ENCODE data around the gene SLC24A3.

SLC24A3 gene

DNA sequence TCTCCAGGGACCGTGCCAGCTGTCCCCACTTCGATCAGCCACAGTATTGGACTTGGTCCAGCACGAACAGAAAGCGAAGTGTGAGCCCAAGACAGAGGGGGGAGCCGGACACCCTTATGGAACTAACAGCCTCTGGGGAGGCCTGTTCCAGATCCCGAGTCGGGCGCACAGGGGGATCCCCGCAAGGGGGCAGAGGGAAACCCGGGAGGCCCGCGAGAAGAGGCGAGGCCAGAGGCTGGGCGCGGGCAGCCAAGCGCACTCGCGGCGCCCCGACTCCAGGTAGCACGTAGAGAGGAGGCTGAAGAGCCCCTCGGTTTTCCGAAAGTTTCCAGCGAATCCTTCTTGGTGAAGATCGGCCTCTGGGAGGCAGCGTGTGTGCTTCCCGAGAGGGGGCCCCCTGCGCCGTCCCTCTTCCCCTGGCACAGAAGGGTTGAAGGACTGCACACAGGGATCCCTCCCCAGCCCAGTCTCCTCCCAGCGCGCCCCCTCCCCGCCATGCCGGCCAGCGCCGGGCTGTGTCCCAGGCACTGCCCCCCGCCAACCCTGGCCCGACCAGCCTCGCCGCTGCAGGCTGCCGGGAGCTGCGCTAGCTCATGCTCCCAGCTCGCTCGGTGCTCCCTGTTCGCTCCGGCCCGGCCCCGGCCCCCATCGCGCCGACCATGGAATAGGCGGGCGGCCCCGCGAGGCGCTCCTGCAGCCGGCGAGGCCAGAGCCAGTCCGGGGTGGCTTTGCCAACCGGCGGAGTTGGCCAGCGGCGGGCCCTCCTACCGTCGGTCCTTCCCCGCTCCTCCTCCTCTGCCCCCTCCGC is 577 bp upstream of the SLC24A3 start:
- peaks cover 19% of the 10 kb centered on the region for H3K4me1 ChIP-seq (ENCODE audit: insufficient read depth, low read length)
- WGBS = 8% methylated on average over 58 of the region's 66 CpGs

GRCh38 chr20:19212821-19213502 is 520 bp downstream of the SLC24A3 start:
- Histone ChIP-seq H3K9me3 (ENCODE audit: insufficient read depth, low read depth, low read length) (no peaks in the 10 kb centered on the region), H3K9ac (ENCODE audit: low read depth, low read length) (no peak overlapping the region), H3K4me3 (ENCODE audit: low read length) (peak overlapping the region; percentile 57), H3K27me3 (ENCODE audit: insufficient read depth, low read length) (peaks cover 45% of the 10 kb centered on the region), H3K4me1 (ENCODE audit: insufficient read depth, low read length) (peaks cover 9% of the 10 kb centered on the region), H3K36me3 (ENCODE audit: insufficient read depth, low read length) (no peaks in the 10 kb centered on the region), H3K27ac (ENCODE audit: low read depth, low read length) (no peak overlapping the region)
- 6% methylated on average over 58 of the region's 58 CpGs for WGBS

More for the DNA sequence above, 577 bp upstream of the SLC24A3 start:
- Histone ChIP-seq H3K9me3 (ENCODE audit: insufficient read depth, low read depth, low read length) (no peaks in the 10 kb centered on the region), H3K9ac (ENCODE audit: low read depth, low read length) (peak overlapping the region; percentile 21; the same call in 1 of the 2 replicates), H3K27me3 (ENCODE audit: insufficient read depth, low read length) (peaks cover 45% of the 10 kb centered on the region), H3K4me3 (ENCODE audit: low read length) (peak overlapping the region; percentile 57), H3K27ac (ENCODE audit: low read depth, low read length) (no peak overlapping the region), H3K36me3 (ENCODE audit: insufficient read depth, low read length) (no peaks in the 10 kb centered on the region)

DNA sequence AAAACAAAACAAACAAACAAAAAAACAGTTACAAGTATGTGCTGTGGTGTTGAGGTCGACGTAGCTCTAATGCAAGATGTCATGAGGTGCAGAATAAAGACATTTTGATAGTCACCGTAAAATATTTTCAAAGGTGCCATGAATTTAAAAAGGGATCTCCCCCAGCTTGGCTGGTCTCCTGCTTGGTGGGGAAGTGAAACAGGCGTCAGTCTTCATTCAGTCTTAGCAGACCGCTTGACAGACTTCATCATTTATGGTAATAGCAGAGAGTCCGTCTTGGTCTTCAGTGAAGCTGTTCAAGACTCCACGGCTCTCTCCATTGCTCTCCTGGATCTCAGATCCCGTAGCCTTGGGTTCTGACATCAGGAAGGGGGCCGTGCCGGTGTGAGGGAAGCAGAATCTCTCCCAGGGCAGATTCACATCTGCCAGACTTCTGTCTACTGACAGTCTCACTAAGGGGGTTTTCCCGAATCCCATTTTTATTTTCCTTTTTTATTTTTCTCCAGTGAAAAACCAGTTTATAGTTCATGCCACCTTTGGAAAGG is 1.6 kb downstream of the SLC24A3 start:
- H3K27ac ChIP-seq (ENCODE audit: low read depth, low read length) = no peak overlapping the region
- H3K9me3 ChIP-seq (ENCODE audit: insufficient read depth, low read depth, low read length) = no peaks in the 10 kb centered on the region
- H3K4me1 ChIP-seq (ENCODE audit: insufficient read depth, low read length) = peaks cover 5% of the 10 kb centered on the region; the same call in 1 of the 2 replicates
- H3K9ac ChIP-seq (ENCODE audit: low read depth, low read length) = no peak overlapping the region
- H3K36me3 ChIP-seq (ENCODE audit: insufficient read depth, low read length) = no peaks in the 10 kb centered on the region
- 87% methylated on average over 11 of the region's 11 CpGs for WGBS
- peaks cover 45% of the 10 kb centered on the region for H3K27me3 ChIP-seq (ENCODE audit: insufficient read depth, low read length)
- no peak overlapping the region for H3K4me3 ChIP-seq (ENCODE audit: low read length)

- Histone ChIP-seq H3K9ac (ENCODE audit: low read depth, low read length) (no peak overlapping the region), H3K36me3 (ENCODE audit: insufficient read depth, low read length) (no peaks in the 10 kb centered on the region), H3K4me1 (ENCODE audit: insufficient read depth, low read length) (no peaks in the 10 kb centered on the region), H3K4me3 (ENCODE audit: low read length) (no peak overlapping the region), H3K9me3 (ENCODE audit: insufficient read depth, low read depth, low read length) (no peaks in the 10 kb centered on the region), H3K27me3 (ENCODE audit: insufficient read depth, low read length) (peaks cover 20% of the 10 kb centered on the region), H3K27ac (ENCODE audit: low read depth, low read length) (no peak overlapping the region)
- WGBS = 91% methylated on average over 2 of the region's 2 CpGs
Measured at GRCh38 chr20:19218411-19218810, 6.0 kb downstream of the SLC24A3 start.

DNA sequence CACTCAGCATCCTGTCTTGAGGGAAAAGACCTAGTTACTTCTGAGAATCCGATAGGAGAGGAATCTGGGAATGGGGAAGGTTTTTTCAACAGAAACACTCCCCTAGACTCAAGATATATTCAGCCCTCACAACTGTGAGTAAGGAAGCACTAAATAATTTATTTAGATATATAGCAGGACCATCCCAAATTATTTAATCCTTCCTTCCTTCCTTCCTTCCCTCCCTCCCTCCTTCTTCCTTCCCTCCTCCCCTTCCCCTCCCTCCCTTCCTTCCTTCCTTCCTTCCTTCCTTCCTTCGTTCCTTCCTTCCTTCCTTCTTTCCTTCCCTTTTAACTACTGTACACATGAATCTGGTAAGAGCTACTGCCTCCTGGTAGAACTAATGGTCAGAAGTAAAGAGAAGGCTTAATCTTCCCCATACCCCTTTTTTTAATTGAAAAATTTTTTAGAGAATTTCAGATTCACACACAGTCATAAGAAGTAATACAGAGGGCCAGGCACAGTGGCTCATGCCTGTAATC is 10.1 kb downstream of the SLC24A3 start:
- Histone ChIP-seq H3K4me3 (ENCODE audit: low read length) (no peak overlapping the region), H3K27ac (ENCODE audit: low read depth, low read length) (no peak overlapping the region), H3K9ac (ENCODE audit: low read depth, low read length) (no peak overlapping the region), H3K27me3 (ENCODE audit: insufficient read depth, low read length) (no peaks in the 10 kb centered on the region), H3K9me3 (ENCODE audit: insufficient read depth, low read depth, low read length) (no peaks in the 10 kb centered on the region), H3K4me1 (ENCODE audit: insufficient read depth, low read length) (no peaks in the 10 kb centered on the region), H3K36me3 (ENCODE audit: insufficient read depth, low read length) (no peaks in the 10 kb centered on the region)
- WGBS = 86% methylated on average over 1 of the region's 2 CpGs

- 90% methylated on average over 6 of the region's 7 CpGs for WGBS
- Histone ChIP-seq H3K27ac (ENCODE audit: low read depth, low read length) (no peak overlapping the region), H3K4me3 (ENCODE audit: low read length) (no peak overlapping the region), H3K36me3 (ENCODE audit: insufficient read depth, low read length) (no peaks in the 10 kb centered on the region), H3K9me3 (ENCODE audit: insufficient read depth, low read depth, low read length) (no peaks in the 10 kb centered on the region), H3K27me3 (ENCODE audit: insufficient read depth, low read length) (no peaks in the 10 kb centered on the region), H3K9ac (ENCODE audit: low read depth, low read length) (no peak overlapping the region), H3K4me1 (ENCODE audit: insufficient read depth, low read length) (no peaks in the 10 kb centered on the region)
Measured at GRCh38 chr20:19223640-19224039, 11.2 kb downstream of the SLC24A3 start.

- 94% methylated on average over 6 of the region's 6 CpGs for WGBS
- no peak overlapping the region for H3K27ac ChIP-seq (ENCODE audit: low read depth, low read length)
- H3K27me3 ChIP-seq (ENCODE audit: insufficient read depth, low read length) = no peaks in the 10 kb centered on the region
- no peak overlapping the region for H3K9ac ChIP-seq (ENCODE audit: low read depth, low read length)
- H3K4me1 ChIP-seq (ENCODE audit: insufficient read depth, low read length) = no peaks in the 10 kb centered on the region
- H3K9me3 ChIP-seq (ENCODE audit: insufficient read depth, low read depth, low read length) = no peaks in the 10 kb centered on the region
- H3K4me3 ChIP-seq (ENCODE audit: low read length) = no peak overlapping the region
- no peaks in the 10 kb centered on the region for H3K36me3 ChIP-seq (ENCODE audit: insufficient read depth, low read length)
Measured at GRCh38 chr20:19231359-19232035, 19.1 kb downstream of the SLC24A3 start.

- Histone ChIP-seq H3K36me3 (ENCODE audit: insufficient read depth, low read length) (no peaks in the 10 kb centered on the region), H3K4me3 (ENCODE audit: low read length) (no peak overlapping the region), H3K27me3 (ENCODE audit: insufficient read depth, low read length) (no peaks in the 10 kb centered on the region), H3K9me3 (ENCODE audit: insufficient read depth, low read depth, low read length) (no peaks in the 10 kb centered on the region), H3K9ac (ENCODE audit: low read depth, low read length) (no peak overlapping the region), H3K27ac (ENCODE audit: low read depth, low read length) (no peak overlapping the region), H3K4me1 (ENCODE audit: insufficient read depth, low read length) (no peaks in the 10 kb centered on the region)
- 91% methylated on average over 12 of the region's 12 CpGs for WGBS
Measured at GRCh38 chr20:19232997-19233794, 20.8 kb downstream of the SLC24A3 start.

DNA sequence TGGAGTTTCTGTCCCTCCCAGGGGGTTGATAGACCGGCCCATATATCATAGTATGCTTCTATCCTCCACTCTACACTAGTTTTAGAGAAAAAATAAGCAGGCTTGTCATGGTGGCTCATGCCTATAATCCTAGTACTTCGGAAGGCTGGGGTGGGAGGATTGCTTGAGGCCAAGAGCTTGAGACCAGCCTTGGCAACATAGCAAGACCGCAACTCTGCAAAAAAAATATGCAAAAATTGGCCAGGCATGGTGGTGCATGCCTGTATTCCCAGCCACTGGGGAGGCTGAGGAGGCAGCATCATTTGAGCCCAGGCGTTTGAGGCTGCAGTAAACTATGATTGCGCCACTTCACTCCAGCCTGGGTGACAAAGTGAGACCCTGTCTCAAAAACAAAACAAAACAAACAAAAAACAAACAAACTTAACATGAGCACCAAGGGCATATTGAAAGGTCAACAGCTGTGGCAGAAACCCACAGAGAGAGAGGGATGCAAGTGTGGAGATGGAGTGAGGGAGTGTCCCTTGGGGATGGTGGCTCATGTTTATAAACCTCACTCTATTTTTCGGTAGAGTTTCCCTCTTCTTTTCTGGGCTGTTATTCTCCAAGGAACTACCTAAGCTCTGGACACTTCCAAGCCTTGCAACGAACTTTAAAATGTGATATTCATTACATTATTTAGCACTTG is 24.1 kb downstream of the SLC24A3 start:
- Histone ChIP-seq H3K4me1 (ENCODE audit: insufficient read depth, low read length) (no peaks in the 10 kb centered on the region), H3K4me3 (ENCODE audit: low read length) (no peak overlapping the region), H3K27me3 (ENCODE audit: insufficient read depth, low read length) (no peaks in the 10 kb centered on the region), H3K9me3 (ENCODE audit: insufficient read depth, low read depth, low read length) (no peaks in the 10 kb centered on the region), H3K9ac (ENCODE audit: low read depth, low read length) (no peak overlapping the region), H3K36me3 (ENCODE audit: insufficient read depth, low read length) (no peaks in the 10 kb centered on the region), H3K27ac (ENCODE audit: low read depth, low read length) (no peak overlapping the region)
- 95% methylated on average over 5 of the region's 7 CpGs for WGBS

DNA sequence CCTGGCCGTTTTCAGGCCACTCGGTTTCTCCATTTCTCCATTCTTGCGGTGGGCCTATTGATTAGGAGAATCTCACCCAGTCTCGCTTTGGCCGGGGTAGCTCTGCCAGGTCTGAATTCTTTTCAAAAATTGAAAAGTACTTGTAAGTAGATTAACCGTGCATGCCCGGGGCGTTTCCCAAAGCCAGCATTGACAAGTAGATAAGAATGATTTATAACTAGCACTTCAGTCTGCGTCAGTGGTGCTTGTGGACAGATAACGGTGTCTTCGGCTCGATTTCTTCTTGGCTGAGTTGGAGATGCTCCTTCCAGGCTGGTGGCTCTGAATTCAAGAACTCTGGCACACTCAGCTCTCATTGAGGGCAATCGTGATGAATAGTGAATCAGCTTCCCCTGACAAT is 29.0 kb downstream of the SLC24A3 start:
- H3K36me3 ChIP-seq (ENCODE audit: insufficient read depth, low read length) = no peaks in the 10 kb centered on the region
- H3K27ac ChIP-seq (ENCODE audit: low read depth, low read length) = no peak overlapping the region
- H3K4me1 ChIP-seq (ENCODE audit: insufficient read depth, low read length) = no peaks in the 10 kb centered on the region
- WGBS = 93% methylated on average over 13 of the region's 13 CpGs
- no peaks in the 10 kb centered on the region for H3K9me3 ChIP-seq (ENCODE audit: insufficient read depth, low read depth, low read length)
- no peak overlapping the region for H3K9ac ChIP-seq (ENCODE audit: low read depth, low read length)
- H3K27me3 ChIP-seq (ENCODE audit: insufficient read depth, low read length) = no peaks in the 10 kb centered on the region
- no peak overlapping the region for H3K4me3 ChIP-seq (ENCODE audit: low read length)
